ENCODE results near the gene TOMT.

The TOMT gene

GRCh38 chr11:72075756-72076155, 30.0 kb upstream of the TOMT start:
- Histone ChIP-seq H3K4me1 (ENCODE audit: control insufficient read depth, insufficient read depth, low read length) (peaks cover 33% of the 10 kb centered on the region), H3K9me3 (ENCODE audit: control insufficient read depth, low read length) (no peaks in the 10 kb centered on the region), H3K4me3 (ENCODE audit: low read length) (no peak overlapping the region), H3K9ac (ENCODE audit: low read length) (no peak overlapping the region), H3K36me3 (ENCODE audit: control insufficient read depth, insufficient read depth, low read length, severe bottlenecking) (no peaks in the 10 kb centered on the region), H3K27me3 (replicated peaks; ENCODE audit: control insufficient read depth, insufficient read depth, low read length) (no peaks in the 10 kb centered on the region)
- DNase-seq (ENCODE audit: low read depth) = no peak

GRCh38 chr11:72078477-72078876, 27.2 kb upstream of the TOMT start:
- H3K4me3 ChIP-seq (ENCODE audit: low read length) = no peak overlapping the region
- H3K9ac ChIP-seq (ENCODE audit: low read length) = peak overlapping the region; percentile 87
- peaks cover 14% of the 10 kb centered on the region for H3K4me1 ChIP-seq (ENCODE audit: control insufficient read depth, insufficient read depth, low read length)
- H3K27me3 ChIP-seq (replicated peaks; ENCODE audit: control insufficient read depth, insufficient read depth, low read length) = no peaks in the 10 kb centered on the region
- no peaks in the 10 kb centered on the region for H3K9me3 ChIP-seq (ENCODE audit: control insufficient read depth, low read length)
- H3K36me3 ChIP-seq (ENCODE audit: control insufficient read depth, insufficient read depth, low read length, severe bottlenecking) = no peaks in the 10 kb centered on the region
- DNase-seq (ENCODE audit: low read depth) = no peak

- DNase-seq (ENCODE audit: low read depth) = peak; percentile 58
- peak overlapping the region; percentile 92 for H3K4me3 ChIP-seq (ENCODE audit: low read length)
Observed at GRCh38 chr11:72079819-72080325, 25.9 kb upstream of the TOMT start.

GRCh38 chr11:72080326-72081183, 25.2 kb upstream of the TOMT start, which contains the start of the genes LRRC51 and NUMA1:
Gene LRRC51 (plus strand): TSS chr11:72080850. CDS start chr11:72089084, 8,234 bp downstream.
Gene NUMA1 (minus strand): TSS chr11:72080542. CDS start chr11:72035943, 44,599 bp downstream.
- Histone ChIP-seq H3K4me3 (ENCODE audit: low read length) (peak within 1 kb of the TSS; percentile 92), H3K27me3 (replicated peaks; ENCODE audit: control insufficient read depth, insufficient read depth, low read length) (no peaks in the 10 kb centered on the region), H3K9ac (ENCODE audit: low read length) (peak within 1 kb of the TSS; percentile 87), H3K36me3 (ENCODE audit: control insufficient read depth, insufficient read depth, low read length, severe bottlenecking) (no peaks in the 10 kb centered on the region), H3K4me1 (ENCODE audit: control insufficient read depth, insufficient read depth, low read length) (peaks cover 14% of the 10 kb centered on the region), H3K9me3 (ENCODE audit: control insufficient read depth, low read length) (no peaks in the 10 kb centered on the region)
- peak; percentile 100 for DNase-seq (ENCODE audit: low read depth)

More at GRCh38 chr11:72079819-72080325, 25.9 kb upstream of the TOMT start:
- Histone ChIP-seq H3K9me3 (ENCODE audit: control insufficient read depth, low read length) (no peaks in the 10 kb centered on the region), H3K4me1 (ENCODE audit: control insufficient read depth, insufficient read depth, low read length) (peaks cover 14% of the 10 kb centered on the region), H3K9ac (ENCODE audit: low read length) (peak overlapping the region; percentile 87), H3K27me3 (replicated peaks; ENCODE audit: control insufficient read depth, insufficient read depth, low read length) (no peaks in the 10 kb centered on the region), H3K36me3 (ENCODE audit: control insufficient read depth, insufficient read depth, low read length, severe bottlenecking) (no peaks in the 10 kb centered on the region)

- no peak for DNase-seq (ENCODE audit: low read depth)
- Histone ChIP-seq H3K9me3 (ENCODE audit: control insufficient read depth, low read length) (no peaks in the 10 kb centered on the region), H3K27me3 (replicated peaks; ENCODE audit: control insufficient read depth, insufficient read depth, low read length) (no peaks in the 10 kb centered on the region), H3K4me1 (ENCODE audit: control insufficient read depth, insufficient read depth, low read length) (peaks cover 14% of the 10 kb centered on the region), H3K9ac (ENCODE audit: low read length) (peak overlapping the region; percentile 87), H3K4me3 (ENCODE audit: low read length) (peak overlapping the region; percentile 92), H3K36me3 (ENCODE audit: control insufficient read depth, insufficient read depth, low read length, severe bottlenecking) (no peaks in the 10 kb centered on the region)
Observed at GRCh38 chr11:72081184-72081644, 24.5 kb upstream of the TOMT start.

GRCh38 chr11:72081821-72082453, 23.8 kb upstream of the TOMT start:
- Histone ChIP-seq H3K9ac (ENCODE audit: low read length) (no peak overlapping the region), H3K4me3 (ENCODE audit: low read length) (no peak overlapping the region), H3K4me1 (ENCODE audit: control insufficient read depth, insufficient read depth, low read length) (peaks cover 14% of the 10 kb centered on the region), H3K9me3 (ENCODE audit: control insufficient read depth, low read length) (no peaks in the 10 kb centered on the region), H3K27me3 (replicated peaks; ENCODE audit: control insufficient read depth, insufficient read depth, low read length) (no peaks in the 10 kb centered on the region), H3K36me3 (ENCODE audit: control insufficient read depth, insufficient read depth, low read length, severe bottlenecking) (no peaks in the 10 kb centered on the region)
- DNase-seq (ENCODE audit: low read depth) = no peak

GRCh38 chr11:72083414-72083813, 22.3 kb upstream of the TOMT start:
- Histone ChIP-seq H3K27me3 (replicated peaks; ENCODE audit: control insufficient read depth, insufficient read depth, low read length) (no peaks in the 10 kb centered on the region), H3K4me1 (ENCODE audit: control insufficient read depth, insufficient read depth, low read length) (peaks cover 12% of the 10 kb centered on the region), H3K9me3 (ENCODE audit: control insufficient read depth, low read length) (no peaks in the 10 kb centered on the region), H3K9ac (ENCODE audit: low read length) (no peak overlapping the region), H3K36me3 (ENCODE audit: control insufficient read depth, insufficient read depth, low read length, severe bottlenecking) (no peaks in the 10 kb centered on the region), H3K4me3 (ENCODE audit: low read length) (no peak overlapping the region)
- no peak for DNase-seq (ENCODE audit: low read depth)

- Histone ChIP-seq H3K9ac (ENCODE audit: low read length) (no peak overlapping the region), H3K4me3 (ENCODE audit: low read length) (no peak overlapping the region), H3K4me1 (ENCODE audit: control insufficient read depth, insufficient read depth, low read length) (peaks cover 10% of the 10 kb centered on the region), H3K36me3 (ENCODE audit: control insufficient read depth, insufficient read depth, low read length, severe bottlenecking) (no peaks in the 10 kb centered on the region), H3K9me3 (ENCODE audit: control insufficient read depth, low read length) (no peaks in the 10 kb centered on the region), H3K27me3 (replicated peaks; ENCODE audit: control insufficient read depth, insufficient read depth, low read length) (no peaks in the 10 kb centered on the region)
- DNase-seq (ENCODE audit: low read depth) = no peak
Observed at GRCh38 chr11:72084076-72084475, 21.6 kb upstream of the TOMT start.

GRCh38 chr11:72084965-72085364, 20.8 kb upstream of the TOMT start:
- peaks cover 4% of the 10 kb centered on the region for H3K4me1 ChIP-seq (ENCODE audit: control insufficient read depth, insufficient read depth, low read length)
- no peaks in the 10 kb centered on the region for H3K9me3 ChIP-seq (ENCODE audit: control insufficient read depth, low read length)
- H3K4me3 ChIP-seq (ENCODE audit: low read length) = no peak overlapping the region
- DNase-seq (ENCODE audit: low read depth) = no peak
- H3K9ac ChIP-seq (ENCODE audit: low read length) = no peak overlapping the region
- no peaks in the 10 kb centered on the region for H3K27me3 ChIP-seq (replicated peaks; ENCODE audit: control insufficient read depth, insufficient read depth, low read length)
- H3K36me3 ChIP-seq (ENCODE audit: control insufficient read depth, insufficient read depth, low read length, severe bottlenecking) = peaks cover 3% of the 10 kb centered on the region

GRCh38 chr11:72085621-72086351, 19.9 kb upstream of the TOMT start:
- Histone ChIP-seq H3K9ac (ENCODE audit: low read length) (no peak overlapping the region), H3K27me3 (replicated peaks; ENCODE audit: control insufficient read depth, insufficient read depth, low read length) (no peaks in the 10 kb centered on the region), H3K4me1 (ENCODE audit: control insufficient read depth, insufficient read depth, low read length) (peaks cover 4% of the 10 kb centered on the region), H3K9me3 (ENCODE audit: control insufficient read depth, low read length) (no peaks in the 10 kb centered on the region), H3K4me3 (ENCODE audit: low read length) (no peak overlapping the region), H3K36me3 (ENCODE audit: control insufficient read depth, insufficient read depth, low read length, severe bottlenecking) (peaks cover 3% of the 10 kb centered on the region)
- no peak for DNase-seq (ENCODE audit: low read depth)
